ENCODE measurements around the gene PRKACB. TPM values are rescaled to one million over a fixed set of nuclear protein-coding genes. Genes with fewer than 3 reads are reported as not detected.

PRKACB gene
- total and polyA plus RNA-seq, 2 experiments from 2014 or later, result 14.6 to 28.0 TPM

DNA sequence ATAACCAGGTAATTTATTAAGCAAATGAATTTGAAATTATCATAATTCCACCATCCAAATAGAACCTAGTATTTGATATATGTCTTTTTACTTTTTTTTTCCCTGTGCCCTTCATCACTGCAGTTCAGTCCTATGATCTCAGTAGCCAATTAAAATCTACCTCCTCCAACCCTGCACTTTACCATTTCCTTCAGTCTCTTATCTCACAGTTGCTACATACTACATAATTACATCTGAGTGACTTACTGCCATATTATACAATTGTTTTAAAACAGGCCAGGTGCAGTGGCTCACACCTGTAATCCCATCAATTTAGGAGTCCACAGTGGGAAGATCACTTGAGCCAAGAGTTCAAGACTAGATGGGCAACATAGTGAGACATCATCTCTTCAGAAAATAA, 73.2 kb downstream of the PRKACB start:
- Histone ChIP-seq H2AFZ (no peak overlapping the region), H3K4me3 (no peak overlapping the region), H3K27ac (ENCODE audit: low read depth) (no peak overlapping the region), H3K36me3 (ENCODE audit: insufficient read depth) (no peaks in the 10 kb centered on the region), H3K27me3 (ENCODE audit: insufficient read depth) (no peaks in the 10 kb centered on the region), H3K4me2 (no peak overlapping the region), H4K20me1 (replicated peaks; ENCODE audit: insufficient read depth) (no peaks in the 10 kb centered on the region), H3K4me1 (ENCODE audit: insufficient read depth) (no peaks in the 10 kb centered on the region), H3F3A (replicated peaks; ENCODE audit: low read depth) (no peaks in the 10 kb centered on the region), H3K79me2 (replicated peaks; ENCODE audit: insufficient read depth) (no peaks in the 10 kb centered on the region), H3K9me2 (ENCODE audit: insufficient read depth) (no peaks in the 10 kb centered on the region)
- TF ChIP-seq ZNF462 (CRISPR knock-in tag; IDR thresholded peaks at IDR 0.05) (no peak), ETS1 (IDR thresholded peaks at IDR 0.05) (no peak), ZNF114 (CRISPR knock-in tag; IDR thresholded peaks at IDR 0.05) (no peak), ZNF331 (CRISPR knock-in tag; IDR thresholded peaks at IDR 0.05; ENCODE audit: low read depth) (no peak), POLR2AphosphoS5 (IDR thresholded peaks at IDR 0.05; ENCODE audit: low read depth) (no peak), NANOG (IDR thresholded peaks at IDR 0.05; ENCODE audit: borderline replicate concordance) (no peak), EZH2phosphoT487 (IDR thresholded peaks at IDR 0.05; ENCODE audit: unreplicated experiment) (no peak), CTCF (conservative IDR thresholded peaks at IDR 0.05; ENCODE audit: low read depth in 2 of 2) (no peak), EZH2 (IDR thresholded peaks at IDR 0.05; ENCODE audit: low read depth, unreplicated experiment) (no peak), CREB1 (CRISPR knock-in tag; IDR thresholded peaks at IDR 0.05; ENCODE audit: low read depth) (no peak), STAT1 (IDR thresholded peaks at IDR 0.05; ENCODE audit: unreplicated experiment) (no peak), JUNB (IDR thresholded peaks at IDR 0.05; ENCODE audit: unreplicated experiment) (no peak)
- TF ChIP-seq, protein P1, sequence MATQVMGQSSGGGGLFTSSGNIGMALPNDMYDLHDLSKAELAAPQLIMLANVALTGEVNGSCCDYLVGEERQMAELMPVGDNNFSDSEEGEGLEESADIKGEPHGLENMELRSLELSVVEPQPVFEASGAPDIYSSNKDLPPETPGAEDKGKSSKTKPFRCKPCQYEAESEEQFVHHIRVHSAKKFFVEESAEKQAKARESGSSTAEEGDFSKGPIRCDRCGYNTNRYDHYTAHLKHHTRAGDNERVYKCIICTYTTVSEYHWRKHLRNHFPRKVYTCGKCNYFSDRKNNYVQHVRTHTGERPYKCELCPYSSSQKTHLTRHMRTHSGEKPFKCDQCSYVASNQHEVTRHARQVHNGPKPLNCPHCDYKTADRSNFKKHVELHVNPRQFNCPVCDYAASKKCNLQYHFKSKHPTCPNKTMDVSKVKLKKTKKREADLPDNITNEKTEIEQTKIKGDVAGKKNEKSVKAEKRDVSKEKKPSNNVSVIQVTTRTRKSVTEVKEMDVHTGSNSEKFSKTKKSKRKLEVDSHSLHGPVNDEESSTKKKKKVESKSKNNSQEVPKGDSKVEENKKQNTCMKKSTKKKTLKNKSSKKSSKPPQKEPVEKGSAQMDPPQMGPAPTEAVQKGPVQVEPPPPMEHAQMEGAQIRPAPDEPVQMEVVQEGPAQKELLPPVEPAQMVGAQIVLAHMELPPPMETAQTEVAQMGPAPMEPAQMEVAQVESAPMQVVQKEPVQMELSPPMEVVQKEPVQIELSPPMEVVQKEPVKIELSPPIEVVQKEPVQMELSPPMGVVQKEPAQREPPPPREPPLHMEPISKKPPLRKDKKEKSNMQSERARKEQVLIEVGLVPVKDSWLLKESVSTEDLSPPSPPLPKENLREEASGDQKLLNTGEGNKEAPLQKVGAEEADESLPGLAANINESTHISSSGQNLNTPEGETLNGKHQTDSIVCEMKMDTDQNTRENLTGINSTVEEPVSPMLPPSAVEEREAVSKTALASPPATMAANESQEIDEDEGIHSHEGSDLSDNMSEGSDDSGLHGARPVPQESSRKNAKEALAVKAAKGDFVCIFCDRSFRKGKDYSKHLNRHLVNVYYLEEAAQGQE (IDR thresholded peaks at IDR 0.05; ENCODE audit: unreplicated experiment), result no peak
- Mint-ChIP-seq H3K9me3 (no peaks in the 10 kb centered on the region), H3K36me3 (ENCODE audit: low read depth) (peaks cover 7% of the 10 kb centered on the region), H3K27ac (no peak overlapping the region), H3K4me3 (no peak overlapping the region), H3K27me3 (ENCODE audit: insufficient read depth, low read depth, poor library complexity) (no peaks in the 10 kb centered on the region), H3K4me1 (no peaks in the 10 kb centered on the region)
- ATAC-seq, result no peak
- no peak for DNase-seq (ENCODE audit: low spot score)

Data from GM23338 (cell line).